Esophagus (tissue), 2 donors: ENCODE results near the gene ALDH6A1. TPM values are rescaled to one million over a fixed set of nuclear protein-coding genes. Genes with fewer than 3 reads are reported as not detected.

Experiments used
- H3K27ac ChIP-seq, 2 donors: one replicate each; pipeline ENCODE4 v1.5.1; 2013; ENCODE audit warnings: low read depth in 2 of 2, mild to moderate bottlenecking in 2 of 2, inconsistent platforms in 1 of 2, low read length in 1 of 2, moderate library complexity in 1 of 2
- H3K27me3 ChIP-seq, 2 donors: one replicate each; pipeline ENCODE4 v1.6.1; 2013; ENCODE audit warnings: low read length in 2 of 2, control low read depth in 1 of 2, mild to moderate bottlenecking in 1 of 2; ENCODE audit not compliant: insufficient read depth in 2 of 2, control insufficient read depth in 1 of 2
- H3K36me3 ChIP-seq, 2 donors: one replicate each; pipeline ENCODE4 v1.6.1; 2013; ENCODE audit warnings: low read length in 1 of 2; ENCODE audit not compliant: control insufficient read depth in 2 of 2, insufficient read depth in 2 of 2
- H3K4me1 ChIP-seq, 2 donors: one replicate each; pipeline ENCODE4 v1.6.1; 2013; ENCODE audit warnings: low read length in 1 of 2; ENCODE audit not compliant: control insufficient read depth in 2 of 2, insufficient read depth in 2 of 2
- H3K4me3 ChIP-seq, 2 donors: one replicate each; pipeline ENCODE4 v1.5.1; 2013; ENCODE audit warnings: low read length in 2 of 2, mild to moderate bottlenecking in 2 of 2, low read depth in 1 of 2, moderate library complexity in 1 of 2
- H3K9me3 ChIP-seq, 2 donors: one replicate each; pipeline ENCODE4 v1.6.1; 2013; ENCODE audit warnings: mild to moderate bottlenecking in 2 of 2, low read depth in 1 of 2, low read length in 1 of 2, moderate library complexity in 1 of 2; ENCODE audit not compliant: control insufficient read depth in 2 of 2, insufficient read depth in 1 of 2
- WGBS, 2 donors: extraction: QIAGEN DNeasy Blood & Tissue Kit; methylation state at CpG; one replicate each; pipeline ENCODE4 v1.1.7; 2013; 5-methylcytosine and 5-hydroxymethylcytosine counted together
- polyA plus RNA-seq, 2 donors: library from polyadenylated mRNA; stranded (reverse); fragments of 200-250 nt; gene quantifications; one replicate each; pipeline ENCODE4 v1.2.3, GENCODE V29; 2013
- donor health status: healthy with polysubstance abuse.
- donor health status: Bipolar disorder and iron deficiency.

ALDH6A1 gene
- polyA plus RNA-seq, 2 donors = 7.2 TPM

GRCh38 chr14:74062809-74063150, 21.5 kb downstream of the ALDH6A1 start:
- 88 to 90% methylated on average over 2 of the region's 2 CpGs for WGBS, 2 donors
- Histone ChIP-seq H3K27me3 (no peaks in the 10 kb centered on the region), H3K27ac (no peak overlapping the region)

GRCh38 chr14:74049876-74050495, 34.3 kb downstream of the ALDH6A1 start:
- H3K4me3 ChIP-seq = no peak overlapping the region
- H3K4me1 ChIP-seq = no peaks in the 10 kb centered on the region

More at GRCh38 chr14:74062809-74063150, 21.5 kb downstream of the ALDH6A1 start:
- H3K4me1 ChIP-seq = no peaks in the 10 kb centered on the region
- H3K9me3 ChIP-seq = no peaks in the 10 kb centered on the region
- peaks cover 0 to 4% of the 10 kb centered on the region in 2 donors for H3K36me3 ChIP-seq
- H3K4me3 ChIP-seq = no peak overlapping the region

GRCh38 chr14:74048281-74048680, 36.0 kb downstream of the ALDH6A1 start:
- H3K4me1 ChIP-seq = no peaks in the 10 kb centered on the region
- H3K27ac ChIP-seq = no peak overlapping the region
- H3K4me3 ChIP-seq = no peak overlapping the region
- no peaks in the 10 kb centered on the region for H3K36me3 ChIP-seq
- no peaks in the 10 kb centered on the region for H3K9me3 ChIP-seq
- H3K27me3 ChIP-seq = no peaks in the 10 kb centered on the region
- WGBS, 2 donors = 57 to 72% methylated on average over 3 of the region's 3 CpGs

More at GRCh38 chr14:74049876-74050495, 34.3 kb downstream of the ALDH6A1 start:
- Histone ChIP-seq H3K36me3 (no peaks in the 10 kb centered on the region), H3K27ac (no peak overlapping the region), H3K27me3 (no peaks in the 10 kb centered on the region), H3K9me3 (no peaks in the 10 kb centered on the region)
- WGBS, 2 donors = 67 to 68% methylated on average over 3 of the region's 3 CpGs

GRCh38 chr14:74045522-74045921, 38.7 kb downstream of the ALDH6A1 start:
- H3K36me3 ChIP-seq = no peaks in the 10 kb centered on the region
- no peak overlapping the region for H3K4me3 ChIP-seq
- no peaks in the 10 kb centered on the region for H3K27me3 ChIP-seq
- 95 to 97% methylated on average over 4 of the region's 4 CpGs for WGBS, 2 donors
- H3K27ac ChIP-seq = no peak overlapping the region
- H3K4me1 ChIP-seq = no peaks in the 10 kb centered on the region
- no peaks in the 10 kb centered on the region for H3K9me3 ChIP-seq

GRCh38 chr14:74042296-74042695, 42.0 kb downstream of the ALDH6A1 start:
- Histone ChIP-seq H3K4me3 (no peak overlapping the region), H3K27ac (no peak overlapping the region), H3K27me3 (no peaks in the 10 kb centered on the region), H3K4me1 (no peaks in the 10 kb centered on the region), H3K9me3 (no peaks in the 10 kb centered on the region), H3K36me3 (no peaks in the 10 kb centered on the region)
- 53 to 66% methylated on average over 2 of the region's 2 CpGs for WGBS, 2 donors

- no peak overlapping the region for H3K27ac ChIP-seq
- 63 to 64% methylated on average over 3 of the region's 3 CpGs for WGBS, 2 donors
- H3K9me3 ChIP-seq = no peaks in the 10 kb centered on the region
- no peaks in the 10 kb centered on the region for H3K4me1 ChIP-seq
- H3K36me3 ChIP-seq = no peaks in the 10 kb centered on the region
- no peak overlapping the region for H3K4me3 ChIP-seq
- no peaks in the 10 kb centered on the region for H3K27me3 ChIP-seq
Measured at GRCh38 chr14:74038020-74038859, 46.0 kb downstream of the ALDH6A1 start.

GRCh38 chr14:74035556-74035955, 48.7 kb downstream of the ALDH6A1 start:
- H3K4me3 ChIP-seq = no peak overlapping the region
- 89 to 92% methylated on average over 4 of the region's 4 CpGs for WGBS, 2 donors

GRCh38 chr14:74034572-74034971, 49.7 kb downstream of the ALDH6A1 start:
- no peak overlapping the region for H3K4me3 ChIP-seq
- H3K9me3 ChIP-seq = no peaks in the 10 kb centered on the region
- H3K4me1 ChIP-seq = no peaks in the 10 kb centered on the region
- H3K27me3 ChIP-seq = no peaks in the 10 kb centered on the region
- H3K36me3 ChIP-seq = no peaks in the 10 kb centered on the region
- 89 to 90% methylated on average over 3 of the region's 3 CpGs for WGBS, 2 donors
- H3K27ac ChIP-seq = no peak overlapping the region

More at GRCh38 chr14:74035556-74035955, 48.7 kb downstream of the ALDH6A1 start:
- no peak overlapping the region for H3K27ac ChIP-seq
- H3K9me3 ChIP-seq = no peaks in the 10 kb centered on the region
- H3K27me3 ChIP-seq = no peaks in the 10 kb centered on the region
- no peaks in the 10 kb centered on the region for H3K36me3 ChIP-seq
- H3K4me1 ChIP-seq = no peaks in the 10 kb centered on the region

- Histone ChIP-seq H3K9me3 (no peaks in the 10 kb centered on the region), H3K4me3 (no peak overlapping the region), H3K4me1 (no peaks in the 10 kb centered on the region), H3K36me3 (no peaks in the 10 kb centered on the region), H3K27ac (no peak overlapping the region), H3K27me3 (no peaks in the 10 kb centered on the region)
- WGBS, 2 donors = 81 to 85% methylated on average over 3 of the region's 3 CpGs
Measured at GRCh38 chr14:74029136-74029535, 55.1 kb downstream of the ALDH6A1 start.
